Right atrium auricular region (tissue), 2 donors: ENCODE results near the gene ARFGAP2. TPM values are rescaled to one million over a fixed set of nuclear protein-coding genes. Genes with fewer than 3 reads are reported as not detected.
A peak's percentile ranks its signal among the peaks of the same experiment; 100 is the strongest.
"Not testable (repeated sequence)": the region's sequence is repeated elsewhere in the genome, so short reads cannot be mapped to it uniquely, and the experiment has no call there.

Experiments
- DNase-seq: peaks from one replicate; pipeline ENCODE4 v3.0.0-alpha.2; 2019; ENCODE audit warnings: low spot score
- H3K27ac ChIP-seq, 2 donors: fragments of 200-600 bp; sonication (generic); 1 replicate in 1 of 2; 2 replicates in 1 of 2; pipeline ENCODE4 v1.5.1; 2016 to 2019
- H3K27me3 ChIP-seq, 2 donors: fragments of 200-600 bp; sonication (generic); one replicate each; pipeline versions ENCODE4 v1.5.1 to v1.6.0; 2017 to 2019
- H3K36me3 ChIP-seq: fragments of 200-600 bp; sonication (generic); one replicate; pipeline ENCODE4 v1.5.1; 2016
- H3K4me1 ChIP-seq, 2 donors: fragments of 200-600 bp; sonication (generic); one replicate each; pipeline versions ENCODE4 v1.5.1 to v1.6.0; 2017 to 2019
- H3K4me3 ChIP-seq, 2 donors: fragments of 200-600 bp; sonication (generic); 1 replicate in 1 of 2; 2 replicates in 1 of 2; pipeline ENCODE4 v1.5.1; 2017 to 2019; ENCODE audit warnings: mild to moderate bottlenecking in 1 of 2, moderate library complexity in 1 of 2
- H3K9me3 ChIP-seq, 2 donors: fragments of 200-600 bp; sonication (generic); one replicate each; pipeline ENCODE4 v1.5.1; 2019
- total RNA-seq, 2 donors: library from RNA; depleted of rRNA; stranded (reverse); fragments of >200 nt; gene quantifications; one replicate each; pipeline ENCODE4 v1.1.0, GENCODE V29; 2016
- TF ChIP-seq, protein P1 (sequence below), 2 donors: fragments of 200-600 bp; sonication (generic); IDR thresholded peaks; one replicate each; pipeline ENCODE4 v1.5.1; 2019; ENCODE audit warnings: antibody characterized with exemption in 2 of 2

The ARFGAP2 gene
- total RNA-seq, 2 donors from 2014 or later: 75.1 to 78.0 TPM

DNA sequence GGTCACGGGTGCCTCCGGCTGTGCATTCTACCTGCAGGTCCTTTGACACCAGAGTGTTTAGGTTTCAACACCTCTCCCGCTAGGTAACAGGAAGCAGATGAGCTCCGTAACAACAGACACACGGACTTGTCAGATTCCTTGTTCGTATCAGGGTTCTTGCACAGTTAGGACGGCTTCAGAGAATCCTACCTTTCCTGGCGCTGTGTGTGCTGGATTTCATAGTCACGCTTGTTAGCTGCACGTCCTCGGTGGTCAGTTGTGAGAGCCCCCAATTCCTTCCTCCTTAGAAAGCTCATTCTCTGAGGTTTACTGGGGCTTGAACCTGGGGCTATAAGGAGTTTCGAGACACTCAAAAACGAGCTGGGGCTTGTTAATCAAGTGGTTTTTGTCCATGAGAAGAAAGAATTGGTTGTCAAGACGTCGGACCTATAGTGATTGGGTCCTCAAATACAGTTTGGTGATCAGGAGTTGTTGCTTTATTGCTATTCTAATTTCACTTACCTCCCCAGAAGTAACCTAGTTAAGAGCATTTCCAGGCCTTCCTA lies 38.8 kb upstream of the ARFGAP2 start:
- H3K9me3 ChIP-seq: no peaks in the 10 kb centered on the region
- no peak for DNase-seq
- peaks cover 0 to 25% of the 10 kb centered on the region in 2 donors for H3K4me1 ChIP-seq
- no peaks in the 10 kb centered on the region for H3K36me3 ChIP-seq
- TF ChIP-seq, protein P1, sequence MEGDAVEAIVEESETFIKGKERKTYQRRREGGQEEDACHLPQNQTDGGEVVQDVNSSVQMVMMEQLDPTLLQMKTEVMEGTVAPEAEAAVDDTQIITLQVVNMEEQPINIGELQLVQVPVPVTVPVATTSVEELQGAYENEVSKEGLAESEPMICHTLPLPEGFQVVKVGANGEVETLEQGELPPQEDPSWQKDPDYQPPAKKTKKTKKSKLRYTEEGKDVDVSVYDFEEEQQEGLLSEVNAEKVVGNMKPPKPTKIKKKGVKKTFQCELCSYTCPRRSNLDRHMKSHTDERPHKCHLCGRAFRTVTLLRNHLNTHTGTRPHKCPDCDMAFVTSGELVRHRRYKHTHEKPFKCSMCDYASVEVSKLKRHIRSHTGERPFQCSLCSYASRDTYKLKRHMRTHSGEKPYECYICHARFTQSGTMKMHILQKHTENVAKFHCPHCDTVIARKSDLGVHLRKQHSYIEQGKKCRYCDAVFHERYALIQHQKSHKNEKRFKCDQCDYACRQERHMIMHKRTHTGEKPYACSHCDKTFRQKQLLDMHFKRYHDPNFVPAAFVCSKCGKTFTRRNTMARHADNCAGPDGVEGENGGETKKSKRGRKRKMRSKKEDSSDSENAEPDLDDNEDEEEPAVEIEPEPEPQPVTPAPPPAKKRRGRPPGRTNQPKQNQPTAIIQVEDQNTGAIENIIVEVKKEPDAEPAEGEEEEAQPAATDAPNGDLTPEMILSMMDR (IDR thresholded peaks at IDR 0.05): no peak
- H3K4me3 ChIP-seq: peak overlapping the region; percentile 61 to 66
- H3K27me3 ChIP-seq: no peaks in the 10 kb centered on the region
- peak overlapping the region; percentile 91 to 97 for H3K27ac ChIP-seq

DNA sequence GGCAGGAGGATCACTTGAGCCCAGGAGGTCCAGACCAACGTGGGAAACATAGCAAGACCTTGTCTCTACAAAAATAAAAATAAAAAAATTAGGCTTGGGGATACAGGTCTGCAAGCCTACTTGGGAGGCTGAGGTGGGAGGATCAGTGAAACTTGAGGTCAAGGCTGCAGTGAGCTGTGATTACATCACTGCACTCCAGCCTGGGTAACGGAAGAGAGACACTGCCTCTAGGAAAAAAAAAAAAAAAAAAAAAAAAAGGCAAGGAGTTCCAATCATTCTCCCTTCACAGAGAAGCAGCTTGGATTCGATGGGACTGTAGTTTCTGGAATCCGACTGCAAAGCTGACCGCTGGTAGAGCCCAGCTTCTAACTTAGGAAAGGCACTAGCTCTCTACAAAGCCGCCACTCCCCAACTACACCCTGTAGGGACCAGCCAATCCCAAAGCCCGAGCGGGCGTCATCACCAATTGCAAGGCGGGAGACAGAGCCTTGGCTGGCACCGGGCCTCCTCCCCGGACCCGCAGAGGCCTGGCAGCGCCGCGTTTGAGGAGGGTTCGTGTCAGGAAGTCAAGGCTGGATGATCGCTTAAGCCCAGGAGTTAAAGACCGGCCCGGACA lies 37.4 kb upstream of the ARFGAP2 start:
- Histone ChIP-seq H3K4me1 (peaks cover 0 to 18% of the 10 kb centered on the region in 2 donors), H3K27me3 (no peaks in the 10 kb centered on the region), H3K36me3 (no peaks in the 10 kb centered on the region), H3K9me3 (no peaks in the 10 kb centered on the region), H3K4me3 (peak overlapping the region; percentile 61 to 66), H3K27ac (peak overlapping the region; percentile 91 to 97)
- TF ChIP-seq, protein P1 (IDR thresholded peaks at IDR 0.05): no peak
- DNase-seq: peak; percentile 96

DNA sequence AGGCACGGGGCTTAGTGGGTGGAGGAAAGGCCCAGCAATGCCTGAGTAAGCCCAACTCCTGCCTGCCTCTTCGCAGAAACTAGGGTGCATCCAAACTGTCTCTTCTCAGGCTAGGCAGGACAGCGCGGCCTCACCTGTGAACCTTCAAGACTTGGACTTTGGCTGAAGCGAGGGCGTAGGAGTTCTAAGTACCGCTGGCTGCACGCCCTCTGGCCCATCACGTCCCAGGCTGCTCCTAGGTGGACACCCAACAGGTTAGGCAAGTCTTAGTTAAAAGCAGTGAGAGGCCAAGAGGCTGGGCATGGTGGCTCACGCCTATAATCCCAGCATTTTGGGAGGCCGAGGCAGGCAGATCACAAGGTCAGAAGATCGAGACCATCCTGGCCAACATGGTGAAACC lies 36.3 kb upstream of the ARFGAP2 start:
- no peak for DNase-seq
- TF ChIP-seq, protein P1 (IDR thresholded peaks at IDR 0.05): no peak
- H3K27me3 ChIP-seq: no peaks in the 10 kb centered on the region
- H3K9me3 ChIP-seq: no peaks in the 10 kb centered on the region
- H3K36me3 ChIP-seq: no peaks in the 10 kb centered on the region
- H3K27ac ChIP-seq: no peak overlapping the region
- no peak overlapping the region for H3K4me3 ChIP-seq
- H3K4me1 ChIP-seq: peaks cover 0 to 18% of the 10 kb centered on the region in 2 donors

DNA sequence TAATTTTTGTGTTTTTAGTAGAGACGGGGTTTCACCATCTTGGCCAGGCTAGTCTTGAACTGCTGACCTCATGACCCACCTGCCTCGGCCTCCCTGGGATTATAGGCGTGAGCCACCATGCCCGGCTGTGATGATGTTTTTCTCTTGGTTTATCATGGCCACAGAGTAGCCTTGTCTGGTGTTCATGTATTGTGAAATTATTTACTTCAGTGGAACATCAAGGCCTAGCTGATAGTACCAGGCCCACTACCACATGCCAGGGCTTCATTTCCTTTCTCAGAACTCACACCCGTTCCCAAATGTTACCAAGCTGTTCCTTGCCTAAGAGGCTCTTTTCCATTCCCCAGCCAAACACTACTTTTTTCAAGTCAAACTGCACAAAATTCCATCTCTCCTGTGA lies 31.9 kb upstream of the ARFGAP2 start:
- Histone ChIP-seq H3K27me3 (no peaks in the 10 kb centered on the region), H3K27ac (no peak overlapping the region)
- DNase-seq: no peak

DNA sequence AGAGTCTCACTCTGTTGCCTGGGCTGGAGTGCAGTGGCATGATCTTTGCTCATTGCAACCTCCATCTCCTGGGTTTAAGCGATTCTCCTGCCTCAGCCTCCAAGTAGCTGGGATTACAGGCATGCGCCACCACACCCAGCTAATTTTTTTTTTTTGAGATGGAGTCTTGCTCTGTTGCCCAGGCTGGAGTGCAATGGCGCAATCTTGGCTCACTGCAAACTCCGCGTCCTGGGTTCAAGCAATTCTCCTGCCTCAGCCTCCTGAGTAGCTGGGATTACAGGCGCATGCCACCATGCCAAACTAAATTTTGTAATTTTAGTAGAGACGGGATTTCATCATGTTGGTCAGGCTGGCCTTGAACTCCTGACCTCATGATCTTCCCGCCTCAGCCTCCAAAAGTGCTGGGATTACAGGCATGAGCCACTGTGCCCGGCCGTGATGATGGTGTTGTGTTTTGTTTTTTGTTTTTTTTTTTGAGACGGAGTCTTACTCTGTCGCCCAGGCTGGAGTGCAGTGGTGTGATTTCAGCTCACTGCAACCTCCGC lies 31.4 kb upstream of the ARFGAP2 start:
- H3K4me1 ChIP-seq, H3K4me3 ChIP-seq, H3K9me3 ChIP-seq, DNase-seq, H3K27ac ChIP-seq, H3K27me3 ChIP-seq, H3K36me3 ChIP-seq: not testable (repeated sequence)

More for the DNA sequence above, 31.9 kb upstream of the ARFGAP2 start:
- Histone ChIP-seq H3K4me3 (no peak overlapping the region), H3K9me3 (no peaks in the 10 kb centered on the region), H3K36me3 (no peaks in the 10 kb centered on the region), H3K4me1 (no peaks in the 10 kb centered on the region)
- TF ChIP-seq, protein P1 (IDR thresholded peaks at IDR 0.05): no peak

DNA sequence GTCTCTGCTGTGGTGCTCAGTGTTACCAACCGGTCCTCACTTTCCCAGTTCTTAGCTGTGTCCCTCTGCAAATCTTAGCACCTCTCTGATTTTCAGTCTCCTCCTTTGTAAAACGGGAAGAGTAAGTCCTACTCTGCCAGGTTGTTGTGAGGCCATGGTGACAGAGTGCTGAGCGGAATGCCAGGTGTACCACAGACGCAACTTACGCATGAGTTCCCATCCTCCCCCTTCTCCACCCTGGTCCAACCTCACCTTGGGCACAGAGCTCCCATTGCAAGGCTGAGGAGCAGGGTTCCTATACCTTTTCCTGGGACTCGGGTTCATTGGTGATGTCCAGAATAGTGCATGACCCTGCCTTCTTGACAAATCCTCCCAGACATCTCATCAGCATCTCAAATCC lies 30.8 kb upstream of the ARFGAP2 start:
- DNase-seq: no peak
- TF ChIP-seq, protein P1 (IDR thresholded peaks at IDR 0.05): no peak

DNA sequence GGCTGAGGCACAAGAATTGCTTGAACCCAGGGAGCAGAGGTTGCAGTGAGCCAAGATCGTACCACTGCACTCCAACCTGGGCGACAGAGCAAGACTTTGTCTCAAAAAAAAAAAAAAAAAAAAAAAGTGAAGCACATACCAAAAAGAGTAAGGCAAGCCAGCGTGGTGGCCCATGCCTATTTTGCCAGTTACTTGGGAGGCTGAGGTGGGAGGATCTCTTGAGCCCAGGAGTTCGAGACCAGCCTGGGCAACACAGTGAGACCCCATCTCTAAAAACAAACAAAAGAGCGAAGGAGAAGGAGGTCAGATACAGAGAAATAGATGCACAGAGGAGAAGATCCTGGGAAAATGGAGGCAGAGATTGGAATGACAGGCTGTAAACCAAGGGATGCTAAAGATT lies 29.9 kb upstream of the ARFGAP2 start:
- not testable (repeated sequence) for H3K4me1 ChIP-seq, H3K36me3 ChIP-seq, H3K9me3 ChIP-seq, DNase-seq, H3K27me3 ChIP-seq, H3K4me3 ChIP-seq, H3K27ac ChIP-seq

More for the DNA sequence above, 30.8 kb upstream of the ARFGAP2 start:
- H3K4me3 ChIP-seq: no peak overlapping the region
- no peak overlapping the region for H3K27ac ChIP-seq
- H3K27me3 ChIP-seq: no peaks in the 10 kb centered on the region
- no peaks in the 10 kb centered on the region for H3K9me3 ChIP-seq
- H3K36me3 ChIP-seq: no peaks in the 10 kb centered on the region
- H3K4me1 ChIP-seq: no peaks in the 10 kb centered on the region
